GM06990 (cell line): ENCODE measurements around the gene PROSER3.
"Not testable (repeated sequence)": the region's sequence is repeated elsewhere in the genome, so short reads cannot be mapped to it uniquely, and the experiment has no call there.

Source experiments
- DNase-seq: peaks from one replicate; pipeline ENCODE4 v3.0.0-alpha.2; 2011; ENCODE audit not compliant: insufficient read length; ENCODE audit errors: extremely low read depth
- H3K27me3 ChIP-seq: replicated peaks from 2 replicates; pipeline ENCODE4 v1.6.0; 2011; ENCODE audit warnings: low read length; ENCODE audit not compliant: control insufficient read depth, insufficient read depth
- H3K36me3 ChIP-seq: 2 replicates; pipeline ENCODE4 v1.5.1; 2011; ENCODE audit warnings: low read length; ENCODE audit not compliant: control insufficient read depth, insufficient read depth
- H3K4me3 ChIP-seq: replicated peaks from 2 replicates; pipeline ENCODE4 v1.5.1; 2011; ENCODE audit warnings: low read depth, mild to moderate bottlenecking, control low read depth, low read length
- TF ChIP-seq, protein P1 (sequence below): IDR thresholded peaks from 2 replicates; pipeline ENCODE4 v1.5.1; 2011; ENCODE audit warnings: low read length, control low read depth, mild to moderate bottlenecking, inconsistent platforms; ENCODE audit not compliant: insufficient read depth, poor library complexity, severe bottlenecking

The PROSER3 gene

DNA sequence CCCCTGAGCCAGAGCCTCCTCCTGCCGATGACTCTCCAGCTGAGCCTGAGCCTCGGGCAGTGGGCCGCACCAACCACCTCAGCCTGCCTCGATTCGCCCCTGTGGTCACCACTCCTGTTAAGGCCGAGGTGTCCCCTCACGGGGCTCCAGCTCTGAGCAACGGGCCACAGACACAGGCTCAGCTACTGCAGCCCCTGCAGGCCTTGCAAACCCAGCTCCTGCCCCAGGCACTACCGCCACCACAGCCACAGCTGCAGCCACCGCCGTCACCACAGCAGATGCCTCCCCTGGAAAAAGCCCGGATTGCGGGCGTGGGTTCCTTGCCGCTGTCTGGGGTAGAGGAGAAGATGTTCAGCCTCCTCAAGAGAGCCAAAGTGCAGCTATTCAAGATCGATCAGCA is 36.6 kb upstream of the PROSER3 start:
- peaks cover 43% of the 10 kb centered on the region for H3K36me3 ChIP-seq
- no peaks in the 10 kb centered on the region for H3K27me3 ChIP-seq
- no peak for DNase-seq
- H3K4me3 ChIP-seq, result no peak overlapping the region
- TF ChIP-seq, protein P1, sequence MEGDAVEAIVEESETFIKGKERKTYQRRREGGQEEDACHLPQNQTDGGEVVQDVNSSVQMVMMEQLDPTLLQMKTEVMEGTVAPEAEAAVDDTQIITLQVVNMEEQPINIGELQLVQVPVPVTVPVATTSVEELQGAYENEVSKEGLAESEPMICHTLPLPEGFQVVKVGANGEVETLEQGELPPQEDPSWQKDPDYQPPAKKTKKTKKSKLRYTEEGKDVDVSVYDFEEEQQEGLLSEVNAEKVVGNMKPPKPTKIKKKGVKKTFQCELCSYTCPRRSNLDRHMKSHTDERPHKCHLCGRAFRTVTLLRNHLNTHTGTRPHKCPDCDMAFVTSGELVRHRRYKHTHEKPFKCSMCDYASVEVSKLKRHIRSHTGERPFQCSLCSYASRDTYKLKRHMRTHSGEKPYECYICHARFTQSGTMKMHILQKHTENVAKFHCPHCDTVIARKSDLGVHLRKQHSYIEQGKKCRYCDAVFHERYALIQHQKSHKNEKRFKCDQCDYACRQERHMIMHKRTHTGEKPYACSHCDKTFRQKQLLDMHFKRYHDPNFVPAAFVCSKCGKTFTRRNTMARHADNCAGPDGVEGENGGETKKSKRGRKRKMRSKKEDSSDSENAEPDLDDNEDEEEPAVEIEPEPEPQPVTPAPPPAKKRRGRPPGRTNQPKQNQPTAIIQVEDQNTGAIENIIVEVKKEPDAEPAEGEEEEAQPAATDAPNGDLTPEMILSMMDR, result no peak

DNA sequence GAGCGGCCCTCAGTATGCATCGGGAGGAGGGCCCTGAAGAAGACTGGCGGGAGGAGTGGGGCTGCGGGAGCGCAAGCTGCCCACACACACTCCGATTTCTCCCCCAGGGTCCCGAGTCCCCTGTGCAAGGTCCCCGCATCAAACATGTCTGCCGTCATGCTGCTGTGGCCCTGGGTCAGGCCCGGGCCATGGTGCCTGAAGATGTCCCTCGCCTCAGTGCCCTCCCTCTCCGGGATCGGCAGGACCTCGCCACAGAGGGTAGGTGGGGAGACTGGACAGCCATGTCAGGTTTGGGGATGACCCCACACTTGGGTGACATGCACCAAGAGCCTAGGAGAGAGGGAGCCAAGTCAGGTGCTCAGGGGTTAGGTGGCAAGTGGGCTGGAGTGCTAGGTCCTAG is 35.5 kb upstream of the PROSER3 start:
- peaks cover 50% of the 10 kb centered on the region for H3K36me3 ChIP-seq
- TF ChIP-seq, protein P1, result no peak
- H3K27me3 ChIP-seq, result no peaks in the 10 kb centered on the region
- no peak overlapping the region for H3K4me3 ChIP-seq
- no peak for DNase-seq

DNA sequence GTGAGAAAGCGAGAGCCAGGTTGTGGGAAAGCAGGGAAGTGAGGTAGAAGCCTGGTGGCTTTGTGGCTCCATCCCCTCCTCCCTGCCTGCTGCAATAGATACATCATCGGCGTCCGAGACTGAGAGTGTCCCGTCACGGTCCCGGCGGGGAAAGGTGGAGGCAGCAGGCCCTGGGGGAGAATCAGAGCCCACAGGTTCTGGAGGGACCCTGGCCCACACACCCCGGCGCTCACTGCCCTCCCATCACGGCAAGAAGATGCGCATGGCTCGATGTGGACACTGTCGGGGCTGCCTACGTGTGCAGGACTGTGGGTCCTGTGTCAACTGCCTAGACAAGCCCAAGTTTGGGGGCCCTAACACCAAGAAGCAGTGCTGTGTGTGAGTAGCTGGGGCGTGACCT is 35.1 kb upstream of the PROSER3 start:
- TF ChIP-seq, protein P1, result no peak
- H3K4me3 ChIP-seq, result no peak overlapping the region
- peaks cover 53% of the 10 kb centered on the region for H3K36me3 ChIP-seq
- DNase-seq, result no peak
- no peaks in the 10 kb centered on the region for H3K27me3 ChIP-seq

DNA sequence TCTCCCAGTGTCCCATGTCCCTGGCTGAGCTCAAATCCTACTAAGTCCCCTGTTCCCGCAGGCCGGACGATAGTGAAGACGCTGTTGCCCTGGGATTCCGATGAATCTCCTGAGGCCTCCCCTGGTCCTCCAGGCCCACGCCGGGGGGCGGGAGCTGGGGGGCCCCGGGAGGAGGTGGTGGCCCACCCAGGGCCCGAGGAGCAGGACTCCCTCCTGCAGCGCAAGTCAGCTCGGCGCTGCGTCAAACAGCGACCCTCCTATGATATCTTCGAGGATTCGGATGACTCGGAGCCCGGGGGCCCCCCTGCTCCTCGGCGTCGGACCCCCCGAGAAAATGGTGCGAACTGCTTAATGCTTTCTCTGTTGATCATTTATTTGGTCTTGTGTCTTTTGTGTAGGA is 34.3 kb upstream of the PROSER3 start:
- Histone ChIP-seq H3K4me3 (no peak overlapping the region), H3K36me3 (peaks cover 57% of the 10 kb centered on the region), H3K27me3 (no peaks in the 10 kb centered on the region)
- no peak for DNase-seq
- TF ChIP-seq, protein P1, result no peak

DNA sequence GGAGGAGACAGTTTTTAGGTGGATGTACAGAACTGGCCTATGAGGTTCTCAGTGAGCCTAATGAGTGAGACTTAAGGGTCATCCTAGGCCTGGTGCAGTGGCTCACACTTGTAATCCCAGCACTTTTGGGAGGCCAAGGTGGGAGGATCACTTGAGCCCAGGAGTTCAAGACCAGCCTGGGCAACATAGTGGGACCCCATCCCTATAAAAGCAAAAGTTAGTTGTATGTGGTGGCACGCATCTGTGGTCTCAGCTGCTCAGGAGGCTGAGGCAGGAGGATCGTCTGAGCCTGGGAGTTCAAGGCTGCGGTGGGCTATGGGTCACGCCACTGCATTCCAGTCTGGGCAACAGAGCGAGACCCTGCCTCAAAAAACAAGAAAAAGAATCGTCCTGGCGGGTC is 33.8 kb upstream of the PROSER3 start:
- H3K4me3 ChIP-seq, H3K27me3 ChIP-seq, DNase-seq: not testable (repeated sequence)
- H3K36me3 ChIP-seq, result peaks cover 62% of the 10 kb centered on the region

DNA sequence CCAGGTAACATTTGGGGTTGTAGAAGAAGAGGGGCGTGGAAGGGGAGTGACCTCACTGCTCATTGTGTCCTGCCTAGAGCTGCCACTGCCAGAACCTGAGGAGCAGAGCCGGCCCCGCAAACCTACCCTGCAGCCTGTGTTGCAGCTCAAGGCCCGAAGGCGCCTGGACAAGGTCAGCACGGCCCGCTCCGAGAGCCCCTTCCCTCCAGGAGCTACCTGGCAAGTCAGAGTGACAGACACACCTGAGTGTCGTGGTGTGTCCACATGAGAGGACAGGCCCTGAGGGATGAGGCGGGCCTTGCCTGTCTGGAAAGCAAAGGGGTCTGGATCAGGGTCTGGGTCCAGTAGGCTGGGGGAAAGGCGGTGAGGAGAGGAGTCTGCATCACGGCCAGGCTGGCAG is 33.4 kb upstream of the PROSER3 start:
- TF ChIP-seq, protein P1, result no peak
- Histone ChIP-seq H3K27me3 (no peaks in the 10 kb centered on the region), H3K4me3 (no peak overlapping the region), H3K36me3 (peaks cover 65% of the 10 kb centered on the region)
- DNase-seq, result no peak
